OCI-LY7 (cell line): ENCODE results near the gene ARHGAP6.

Experiments
- CTCF ChIP-seq: fragments of 200-600 bp; sonication (generic); conservative IDR thresholded peaks from 2 replicates; pipeline ENCODE4 v1.5.1; 2014; ENCODE audit warnings: mild to moderate bottlenecking, antibody characterized with exemption, low read length, moderate library complexity, mixed read lengths
- EZH2phosphoT487 ChIP-seq: fragments of 200-600 bp; sonication (generic); IDR thresholded peaks from 2 replicates; pipeline ENCODE4 v1.6.1; 2018; ENCODE audit warnings: low read depth, borderline replicate concordance, mild to moderate bottlenecking, mixed run types, antibody characterized with exemption, low read length, moderate library complexity, mixed read lengths

DNA sequence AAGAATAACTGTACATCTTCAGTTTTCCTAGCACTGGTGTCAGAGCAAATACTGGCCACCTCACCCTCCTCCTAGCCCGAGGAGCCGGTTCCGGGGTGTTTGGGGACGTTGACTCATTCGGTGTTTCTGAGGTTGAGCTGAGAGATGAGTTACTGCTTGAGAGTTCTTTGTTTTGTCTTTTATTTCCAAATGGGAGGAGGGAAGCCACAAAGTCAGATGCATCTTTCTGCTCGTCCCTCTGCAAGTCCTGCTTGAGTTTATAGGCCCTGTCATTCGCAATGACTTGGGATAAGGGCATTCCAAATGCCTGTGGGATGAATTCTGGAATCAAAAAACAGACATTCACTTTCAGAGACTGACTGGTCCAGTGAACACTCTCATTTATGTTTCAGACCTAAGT is 477.1 kb downstream of the ARHGAP6 start:
- TF ChIP-seq CTCF (no peak), EZH2phosphoT487 (no peak)
